Right lobe of liver (tissue), 6 donors: ENCODE measurements around the gene CLCN4. TPM values are rescaled to one million over a fixed set of nuclear protein-coding genes. Genes with fewer than 3 reads are reported as not detected.

Experiments used
- ATAC-seq, 4 donors: fragments of 200-7000 bp; cut with Tn5 transposase; one replicate each; pipeline ENCODE4 v1.9.1; 2020; ENCODE audit warnings: mild to moderate bottlenecking in 4 of 4, moderate library complexity in 4 of 4
- DNase-seq, 3 donors: peaks; one replicate each; pipeline ENCODE4 v3.0.0-alpha.2; 2020
- H3K27ac ChIP-seq, 3 donors: fragments of 200-600 bp; one replicate each; pipeline ENCODE4 v1.8.0; 2022
- H3K27me3 ChIP-seq, 2 donors: fragments of 200-600 bp; one replicate each; pipeline ENCODE4 v1.8.0; 2022
- H3K36me3 ChIP-seq, 4 donors: fragments of 200-600 bp; sonication (generic) in 1 of 4; one replicate each; pipeline versions ENCODE4 v1.5.1 to v1.8.0; 2017 to 2022; ENCODE audit warnings: control low read depth in 1 of 4
- H3K4me1 ChIP-seq, 4 donors: fragments of 200-600 bp; sonication (generic) in 1 of 4; one replicate each; pipeline versions ENCODE4 v1.5.1 to v1.8.0; 2017 to 2022; ENCODE audit warnings: control low read depth in 1 of 4
- H3K4me3 ChIP-seq, 3 donors: fragments of 200-600 bp; one replicate each; pipeline ENCODE4 v1.8.0; 2022
- H3K9me3 ChIP-seq, 4 donors: fragments of 200-600 bp; sonication (generic) in 1 of 4; one replicate each; pipeline versions ENCODE4 v1.5.1 to v1.8.0; 2017 to 2022; ENCODE audit warnings: control low read depth in 1 of 4
- POLR2A ChIP-seq: fragments of 450-650 bp; IDR thresholded peaks from one replicate; pipeline ENCODE4 v1.6.1; 2017; ENCODE audit warnings: antibody characterized with exemption, mild to moderate bottlenecking
- WGBS: methylation state at CpG from one replicate; pipeline ENCODE4 v1.1.6; 2018; ENCODE audit warnings: low coverage, low lambda C conversion rate; ENCODE audit not compliant: insufficient coverage; ENCODE audit errors: missing lambda C conversion rate; 5-methylcytosine and 5-hydroxymethylcytosine counted together
- intact Hi-C, 2 donors: fragments of 100-400 bp; cut with DNase I; formaldehyde crosslinking; loops; one replicate each; pipeline versions ENCODE4 v1.11.2 to v1.14.1; 2022
- long read RNA-seq: library from polyadenylated mRNA; unstranded; transcript quantifications from one replicate; pipeline ENCODE4 v2.0.0, GENCODE V29; 2019
- total RNA-seq, 6 experiments: library from RNA; depleted of rRNA in 2 of 6; stranded (reverse); fragments of >200 nt in 2 of 6; fragmentation: NEBNext Ultra II Directional in 3 of 6; extraction: Animal tissue kit (Norgen Biotek cat#: 25700) in 3 of 6; gene quantifications; one replicate each; pipeline versions ENCODE4 v1.1.0 to v1.2.4, GENCODE V29; 2016 to 2023
- TF ChIP-seq, protein P1 (sequence below), 4 donors: fragments of 200-600 bp in 3 of 4; fragments of 450-650 bp in 1 of 4; IDR thresholded peaks; one replicate each; pipeline versions ENCODE4 v1.5.1 to v1.8.0; 2016 to 2022; ENCODE audit warnings: antibody characterized with exemption in 4 of 4, mild to moderate bottlenecking in 2 of 4
- donor health status: DM: no; HTN: yes; CAD: no.
- donor health status: DM: no; HTN: no; CAD: no.
- donor health status: DM: no; HTN: no; CAD: no.
- donor health status: DM: no; HTN: yes; CAD: no.
- donor health status: DM: no; HTN: yes; CAD: no.

Gene CLCN4
- 1 to 10 TPM; 3.5 to 5.5 (median 4.0) TPM for total RNA-seq
- long read RNA-seq = 0 reads

- Histone ChIP-seq H3K4me1 (peaks cover 0 to 10% (median 0%) of the 10 kb centered on the region in 4 donors), H3K36me3 (no peaks in the 10 kb centered on the region), H3K9me3 (no peaks in the 10 kb centered on the region), H3K4me3 (peak within 1 kb of the TSS; percentile 24 to 49 (median 37)), H3K27me3 (peaks cover 0 to 7% of the 10 kb centered on the region in 2 donors), H3K27ac (peak within 1 kb of the TSS; percentile 30 to 74 (median 64))
- DNase-seq (peak; percentile 74 to 87 (median 86)), ATAC-seq (peak; percentile 90 to 98 (median 94))
- TF ChIP-seq POLR2A = peak; percentile 69
- TF ChIP-seq, protein P1, sequence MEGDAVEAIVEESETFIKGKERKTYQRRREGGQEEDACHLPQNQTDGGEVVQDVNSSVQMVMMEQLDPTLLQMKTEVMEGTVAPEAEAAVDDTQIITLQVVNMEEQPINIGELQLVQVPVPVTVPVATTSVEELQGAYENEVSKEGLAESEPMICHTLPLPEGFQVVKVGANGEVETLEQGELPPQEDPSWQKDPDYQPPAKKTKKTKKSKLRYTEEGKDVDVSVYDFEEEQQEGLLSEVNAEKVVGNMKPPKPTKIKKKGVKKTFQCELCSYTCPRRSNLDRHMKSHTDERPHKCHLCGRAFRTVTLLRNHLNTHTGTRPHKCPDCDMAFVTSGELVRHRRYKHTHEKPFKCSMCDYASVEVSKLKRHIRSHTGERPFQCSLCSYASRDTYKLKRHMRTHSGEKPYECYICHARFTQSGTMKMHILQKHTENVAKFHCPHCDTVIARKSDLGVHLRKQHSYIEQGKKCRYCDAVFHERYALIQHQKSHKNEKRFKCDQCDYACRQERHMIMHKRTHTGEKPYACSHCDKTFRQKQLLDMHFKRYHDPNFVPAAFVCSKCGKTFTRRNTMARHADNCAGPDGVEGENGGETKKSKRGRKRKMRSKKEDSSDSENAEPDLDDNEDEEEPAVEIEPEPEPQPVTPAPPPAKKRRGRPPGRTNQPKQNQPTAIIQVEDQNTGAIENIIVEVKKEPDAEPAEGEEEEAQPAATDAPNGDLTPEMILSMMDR (IDR thresholded peaks at IDR 0.05) = no peak
- intact Hi-C loops = no loop called here
- 14% methylated on average over 19 of the region's 27 CpGs for whole genome bisulfite sequencing
Measured at GRCh38 chrX:10156199-10157031, at the start of gene CLCN4. Gene CLCN4 (plus strand): TSS chrX:10156975. CDS start chrX:10185033, 28,058 bp downstream.

- no peak overlapping the region for H3K27ac ChIP-seq
Measured at GRCh38 chrX:10107483-10107882, 49.3 kb upstream of the CLCN4 start.

GRCh38 chrX:10108288-10108687, 48.5 kb upstream of the CLCN4 start:
- intact Hi-C loops = no loop called here
- whole genome bisulfite sequencing = 71% methylated on average over 4 of the region's 9 CpGs
- no peaks in the 10 kb centered on the region for H3K4me1 ChIP-seq
- H3K4me3 ChIP-seq = no peak overlapping the region
- ATAC-seq = no peak
- no peak overlapping the region for H3K27ac ChIP-seq
- H3K27me3 ChIP-seq = no peaks in the 10 kb centered on the region
- H3K36me3 ChIP-seq = no peaks in the 10 kb centered on the region
- no peak for DNase-seq
- TF ChIP-seq POLR2A = no peak
- TF ChIP-seq, protein P1 (IDR thresholded peaks at IDR 0.05) = no peak
- H3K9me3 ChIP-seq = no peaks in the 10 kb centered on the region

More at GRCh38 chrX:10107483-10107882, 49.3 kb upstream of the CLCN4 start:
- Histone ChIP-seq H3K4me1 (no peaks in the 10 kb centered on the region), H3K27me3 (no peaks in the 10 kb centered on the region), H3K36me3 (no peaks in the 10 kb centered on the region), H3K9me3 (no peaks in the 10 kb centered on the region), H3K4me3 (no peak overlapping the region)
- DNase-seq = no peak
- no peak for ATAC-seq
- 66% methylated on average over 2 of the region's 2 CpGs for WGBS
- intact Hi-C loops = no loop called here
- no peak for TF ChIP-seq POLR2A
- TF ChIP-seq, protein P1 (IDR thresholded peaks at IDR 0.05) = no peak

DNA sequence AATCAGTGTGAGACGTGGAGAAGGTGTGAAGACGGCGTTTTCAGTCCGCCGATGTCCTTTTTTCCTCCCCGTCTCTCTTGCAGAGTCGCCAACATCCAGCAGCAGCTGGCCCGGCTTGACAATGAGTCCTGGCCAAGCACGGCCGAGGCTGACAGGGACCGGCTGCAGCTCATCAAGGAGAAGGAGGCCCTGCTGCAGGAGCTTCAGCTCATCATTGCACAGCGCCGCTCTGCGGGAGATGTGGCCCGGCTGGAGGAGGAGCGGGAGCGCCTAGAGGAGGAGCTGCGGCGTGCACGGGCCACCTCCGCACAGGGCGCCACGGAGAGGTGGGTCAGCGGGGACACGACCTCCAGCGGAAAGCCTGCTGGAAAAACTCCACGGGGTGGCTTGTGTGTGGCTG, 47.1 kb upstream of the CLCN4 start:
- intact Hi-C loops = no loop called here
- ATAC-seq (no peak), DNase-seq (no peak)
- no peaks in the 10 kb centered on the region for H3K9me3 ChIP-seq
- H3K4me1 ChIP-seq = no peaks in the 10 kb centered on the region
- H3K36me3 ChIP-seq = no peaks in the 10 kb centered on the region
- TF ChIP-seq POLR2A = no peak
- TF ChIP-seq, protein P1 (IDR thresholded peaks at IDR 0.05) = no peak
- no peak overlapping the region for H3K27ac ChIP-seq
- 83% methylated on average over 14 of the region's 27 CpGs for WGBS
- no peak overlapping the region for H3K4me3 ChIP-seq
- H3K27me3 ChIP-seq = no peaks in the 10 kb centered on the region
